HepG2 (cell line): ENCODE measurements around the gene SPAG4. TPM values are rescaled to one million over a fixed set of nuclear protein-coding genes. Genes with fewer than 3 reads are reported as not detected.
A peak's percentile ranks its signal among the peaks of the same experiment; 100 is the strongest.

ENCODE experiments used
- BHLHE40 ChIP-seq: IDR thresholded peaks from 2 replicates; pipeline ENCODE4 v1.6.1; 2011; ENCODE audit warnings: low read length, improper control_type of control experiment
- BRD4 ChIP-seq: sonication (generic); formaldehyde crosslinking; IDR thresholded peaks from 2 replicates; pipeline ENCODE4 v1.4.0; 2020; ENCODE audit warnings: missing genetic modification reagents
- GLI4 ChIP-seq: sonication (generic); formaldehyde crosslinking; IDR thresholded peaks from 2 replicates; pipeline ENCODE4 v1.5.1; 2020; ENCODE audit warnings: missing genetic modification reagents, mild to moderate bottlenecking, moderate library complexity, borderline replicate concordance
- HHEX ChIP-seq: IDR thresholded peaks from 2 replicates; pipeline ENCODE4 v1.6.1; 2016; ENCODE audit warnings: control low read depth
- JDP2 ChIP-seq: sonication (generic); formaldehyde crosslinking; IDR thresholded peaks from 2 replicates; pipeline ENCODE4 v1.8.1; 2022; ENCODE audit warnings: missing genetic modification reagents, borderline replicate concordance
- KLF16 ChIP-seq, 2 experiments: sonication (generic) in 1 of 2; formaldehyde crosslinking in 1 of 2; IDR thresholded peaks; 2 replicates each; pipeline versions ENCODE4 v1.6.1 to v1.8.0; 2016 to 2023; ENCODE audit warnings: missing genetic modification reagents in 2 of 2, missing compliant biosample characterization in 1 of 2
- MEIS2 ChIP-seq: sonication (generic); formaldehyde crosslinking; IDR thresholded peaks from 2 replicates; pipeline ENCODE4 v1.9.0; 2021; ENCODE audit warnings: mild to moderate bottlenecking, missing genetic modification reagents
- MTA1 ChIP-seq: sonication (generic); formaldehyde crosslinking; IDR thresholded peaks from 2 replicates; pipeline ENCODE4 v1.4.0; 2020; ENCODE audit warnings: missing genetic modification reagents, mild to moderate bottlenecking, borderline replicate concordance
- NCOA1 ChIP-seq: sonication (generic); formaldehyde crosslinking; IDR thresholded peaks from 2 replicates; pipeline ENCODE4 v1.9.0; 2021; ENCODE audit warnings: missing genetic modification reagents
- NFYC ChIP-seq: IDR thresholded peaks from 2 replicates; pipeline ENCODE4 v1.6.1; 2016; ENCODE audit warnings: missing genetic modification reagents, missing compliant biosample characterization
- REPIN1 ChIP-seq: sonication (generic); formaldehyde crosslinking; IDR thresholded peaks from 2 replicates; pipeline ENCODE4 v1.8.0; 2022; ENCODE audit warnings: missing genetic modification reagents, low read depth, mild to moderate bottlenecking, borderline replicate concordance
- SRSF4 ChIP-seq: fragments of 200-400 bp; formaldehyde crosslinking; IDR thresholded peaks from one replicate; pipeline ENCODE4 v1.6.1; 2018; ENCODE audit warnings: mild to moderate bottlenecking, low read depth, low read length, moderate library complexity; ENCODE audit not compliant: poor library complexity, severe bottlenecking
- ZBTB42 ChIP-seq: sonication (generic); formaldehyde crosslinking; IDR thresholded peaks from 2 replicates; pipeline ENCODE4 v1.5.0; 2020; ENCODE audit warnings: mild to moderate bottlenecking, missing genetic modification reagents
- ZFP82 ChIP-seq: sonication (generic); formaldehyde crosslinking; IDR thresholded peaks from 2 replicates; pipeline ENCODE4 v1.5.1; 2020; ENCODE audit warnings: mild to moderate bottlenecking, missing genetic modification reagents, borderline replicate concordance
- ZNF329 ChIP-seq: sonication (generic); formaldehyde crosslinking; IDR thresholded peaks from 2 replicates; pipeline ENCODE4 v1.9.0; 2021; ENCODE audit warnings: low read depth, mild to moderate bottlenecking, missing genetic modification reagents
- polyA plus RNA-seq, 8 experiments: library from polyadenylated mRNA; depleted of rRNA in 3 of 8; stranded (reverse) in 7 of 8; unstranded in 1 of 8; fragments of >200 nt; fragmentation: Illumina TruSeq in 4 of 8; extraction: Trizol in 4 of 8; gene quantifications; 2 replicates each; pipeline versions ENCODE4 v1.2.1 to v1.2.3, GENCODE V29; 2011 to 2016; ENCODE audit warnings: low read depth in 4 of 8, missing spikeins in 1 of 8, mixed read lengths in 1 of 8; ENCODE audit not compliant: insufficient read depth in 1 of 8
- total RNA-seq, 5 experiments: library from RNA; depleted of rRNA; stranded (reverse); fragments of >200 nt; fragmentation: Illumina TruSeq; extraction: Trizol; gene quantifications; 2 replicates each; pipeline ENCODE4 v1.2.3, GENCODE V29; 2016; ENCODE audit warnings: low read depth in 1 of 5
- TF ChIP-seq, protein P1 (sequence below): sonication (generic); formaldehyde crosslinking; IDR thresholded peaks from 2 replicates; pipeline ENCODE4 v1.4.0; 2020; ENCODE audit warnings: missing genetic modification reagents, mild to moderate bottlenecking, borderline replicate concordance
- TF ChIP-seq, protein P2 (sequence below): IDR thresholded peaks from 2 replicates; pipeline ENCODE4 v1.4.0; 2020; ENCODE audit warnings: mild to moderate bottlenecking, missing genetic modification reagents
- TF ChIP-seq, protein P3 (sequence below): IDR thresholded peaks from 2 replicates; pipeline ENCODE4 v1.6.1; 2016
- TF ChIP-seq, protein P4 (sequence below): sonication (generic); formaldehyde crosslinking; IDR thresholded peaks from 2 replicates; pipeline ENCODE4 v1.5.1; 2020; ENCODE audit warnings: missing genetic modification reagents, mild to moderate bottlenecking, borderline replicate concordance

SPAG4 gene
- total and polyA plus RNA-seq, 2 of the 13 experiments (the other 11 are each of a cell fraction or from before 2014, with no cell fraction given), result 5.8 to 137 TPM

DNA sequence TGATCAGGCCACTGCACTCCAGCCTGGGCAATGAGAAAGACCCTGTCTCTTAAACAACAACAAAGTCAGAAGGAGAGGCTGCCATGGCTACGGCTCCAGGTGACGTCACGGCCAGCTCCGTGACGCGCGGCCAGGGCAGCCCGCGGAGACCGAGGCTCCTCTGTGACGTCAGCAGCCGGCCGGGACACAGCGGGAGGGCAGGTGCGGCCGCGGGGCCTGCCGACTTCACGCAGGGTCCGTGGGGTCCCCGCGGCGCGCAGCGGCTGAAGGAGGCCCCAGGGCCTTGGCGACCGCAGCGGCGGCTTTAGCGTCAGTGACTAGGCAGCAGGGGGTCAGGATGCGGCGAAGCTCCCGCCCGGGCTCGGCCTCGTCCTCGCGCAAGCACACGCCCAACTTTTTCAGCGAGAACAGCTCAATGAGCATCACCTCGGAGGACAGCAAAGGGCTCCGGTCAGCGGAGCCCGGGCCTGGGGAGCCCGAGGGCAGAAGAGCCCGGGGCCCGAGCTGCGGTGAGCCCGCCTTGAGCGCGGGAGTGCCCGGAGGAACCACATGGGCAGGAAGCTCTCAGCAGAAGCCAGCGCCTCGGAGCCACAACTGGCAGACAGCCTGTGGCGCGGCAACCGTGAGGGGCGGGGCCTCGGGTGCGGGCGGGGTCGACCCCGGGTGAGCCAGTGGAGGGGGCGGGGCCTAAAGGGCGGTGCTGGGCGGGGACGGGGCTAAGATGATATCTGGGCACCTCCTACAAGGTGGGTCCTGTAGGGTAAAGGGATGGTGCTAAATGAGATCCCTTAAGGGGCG, at the start of gene SPAG4 (continued):
- TF ChIP-seq, protein P1, sequence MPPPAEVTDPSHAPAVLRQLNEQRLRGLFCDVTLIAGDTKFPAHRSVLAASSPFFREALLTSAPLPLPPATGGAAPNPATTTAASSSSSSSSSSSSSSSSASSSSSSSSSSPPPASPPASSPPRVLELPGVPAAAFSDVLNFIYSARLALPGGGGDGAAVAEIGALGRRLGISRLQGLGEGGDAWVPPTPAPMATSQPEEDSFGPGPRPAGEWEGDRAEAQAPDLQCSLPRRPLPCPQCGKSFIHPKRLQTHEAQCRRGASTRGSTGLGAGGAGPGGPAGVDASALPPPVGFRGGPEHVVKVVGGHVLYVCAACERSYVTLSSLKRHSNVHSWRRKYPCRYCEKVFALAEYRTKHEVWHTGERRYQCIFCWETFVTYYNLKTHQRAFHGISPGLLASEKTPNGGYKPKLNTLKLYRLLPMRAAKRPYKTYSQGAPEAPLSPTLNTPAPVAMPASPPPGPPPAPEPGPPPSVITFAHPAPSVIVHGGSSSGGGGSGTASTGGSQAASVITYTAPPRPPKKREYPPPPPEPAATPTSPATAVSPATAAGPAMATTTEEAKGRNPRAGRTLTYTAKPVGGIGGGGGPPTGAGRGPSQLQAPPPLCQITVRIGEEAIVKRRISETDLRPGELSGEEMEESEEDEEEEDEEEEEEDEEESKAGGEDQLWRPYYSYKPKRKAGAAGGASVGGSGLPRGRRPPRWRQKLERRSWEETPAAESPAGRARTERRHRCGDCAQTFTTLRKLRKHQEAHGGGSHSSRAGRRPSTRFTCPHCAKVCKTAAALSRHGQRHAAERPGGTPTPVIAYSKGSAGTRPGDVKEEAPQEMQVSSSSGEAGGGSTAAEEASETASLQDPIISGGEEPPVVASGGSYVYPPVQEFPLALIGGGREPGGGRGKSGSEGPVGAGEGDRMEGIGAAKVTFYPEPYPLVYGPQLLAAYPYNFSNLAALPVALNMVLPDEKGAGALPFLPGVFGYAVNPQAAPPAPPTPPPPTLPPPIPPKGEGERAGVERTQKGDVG (CRISPR knock-in tag), result peak; percentile 96
- TF ChIP-seq REPIN1 (CRISPR knock-in tag), result peak; percentile 90; the same call in 1 of the 2 replicates
- TF ChIP-seq, protein P2, sequence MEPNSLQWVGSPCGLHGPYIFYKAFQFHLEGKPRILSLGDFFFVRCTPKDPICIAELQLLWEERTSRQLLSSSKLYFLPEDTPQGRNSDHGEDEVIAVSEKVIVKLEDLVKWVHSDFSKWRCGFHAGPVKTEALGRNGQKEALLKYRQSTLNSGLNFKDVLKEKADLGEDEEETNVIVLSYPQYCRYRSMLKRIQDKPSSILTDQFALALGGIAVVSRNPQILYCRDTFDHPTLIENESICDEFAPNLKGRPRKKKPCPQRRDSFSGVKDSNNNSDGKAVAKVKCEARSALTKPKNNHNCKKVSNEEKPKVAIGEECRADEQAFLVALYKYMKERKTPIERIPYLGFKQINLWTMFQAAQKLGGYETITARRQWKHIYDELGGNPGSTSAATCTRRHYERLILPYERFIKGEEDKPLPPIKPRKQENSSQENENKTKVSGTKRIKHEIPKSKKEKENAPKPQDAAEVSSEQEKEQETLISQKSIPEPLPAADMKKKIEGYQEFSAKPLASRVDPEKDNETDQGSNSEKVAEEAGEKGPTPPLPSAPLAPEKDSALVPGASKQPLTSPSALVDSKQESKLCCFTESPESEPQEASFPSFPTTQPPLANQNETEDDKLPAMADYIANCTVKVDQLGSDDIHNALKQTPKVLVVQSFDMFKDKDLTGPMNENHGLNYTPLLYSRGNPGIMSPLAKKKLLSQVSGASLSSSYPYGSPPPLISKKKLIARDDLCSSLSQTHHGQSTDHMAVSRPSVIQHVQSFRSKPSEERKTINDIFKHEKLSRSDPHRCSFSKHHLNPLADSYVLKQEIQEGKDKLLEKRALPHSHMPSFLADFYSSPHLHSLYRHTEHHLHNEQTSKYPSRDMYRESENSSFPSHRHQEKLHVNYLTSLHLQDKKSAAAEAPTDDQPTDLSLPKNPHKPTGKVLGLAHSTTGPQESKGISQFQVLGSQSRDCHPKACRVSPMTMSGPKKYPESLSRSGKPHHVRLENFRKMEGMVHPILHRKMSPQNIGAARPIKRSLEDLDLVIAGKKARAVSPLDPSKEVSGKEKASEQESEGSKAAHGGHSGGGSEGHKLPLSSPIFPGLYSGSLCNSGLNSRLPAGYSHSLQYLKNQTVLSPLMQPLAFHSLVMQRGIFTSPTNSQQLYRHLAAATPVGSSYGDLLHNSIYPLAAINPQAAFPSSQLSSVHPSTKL (CRISPR knock-in tag), result peak; percentile 69
- TF ChIP-seq, protein P3, sequence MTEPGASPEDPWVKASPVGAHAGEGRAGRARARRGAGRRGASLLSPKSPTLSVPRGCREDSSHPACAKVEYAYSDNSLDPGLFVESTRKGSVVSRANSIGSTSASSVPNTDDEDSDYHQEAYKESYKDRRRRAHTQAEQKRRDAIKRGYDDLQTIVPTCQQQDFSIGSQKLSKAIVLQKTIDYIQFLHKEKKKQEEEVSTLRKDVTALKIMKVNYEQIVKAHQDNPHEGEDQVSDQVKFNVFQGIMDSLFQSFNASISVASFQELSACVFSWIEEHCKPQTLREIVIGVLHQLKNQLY (CRISPR knock-in tag), result peak; percentile 30; the same call in 1 of the 2 replicates
- TF ChIP-seq NCOA1 (CRISPR knock-in tag), result peak; percentile 94; the same call in 1 of the 2 replicates
- no peak for TF ChIP-seq NFYC
- TF ChIP-seq HHEX (CRISPR knock-in tag), result no peak
- peak; percentile 65; the same call in 1 of the 2 replicates for TF ChIP-seq BRD4 (CRISPR knock-in tag)
- TF ChIP-seq ZNF329 (CRISPR knock-in tag), result peak; percentile 94
- TF ChIP-seq GLI4 (CRISPR knock-in tag), result peak; percentile 100
- TF ChIP-seq SRSF4, result no peak
- TF ChIP-seq BHLHE40, result no peak; the same call in 1 of the 2 replicates
- peak; percentile 98 for TF ChIP-seq MEIS2 (CRISPR knock-in tag)
- peak; percentile 79; the same call in 1 of the 2 replicates for TF ChIP-seq JDP2 (CRISPR knock-in tag)
- peak; percentile 26 to 69; a peak in 2 of 4 replicates for TF ChIP-seq KLF16 (CRISPR knock-in tag; IDR thresholded peaks at IDR 0.05)
- TF ChIP-seq ZBTB42 (CRISPR knock-in tag), result peak; percentile 98
- TF ChIP-seq, protein P4, sequence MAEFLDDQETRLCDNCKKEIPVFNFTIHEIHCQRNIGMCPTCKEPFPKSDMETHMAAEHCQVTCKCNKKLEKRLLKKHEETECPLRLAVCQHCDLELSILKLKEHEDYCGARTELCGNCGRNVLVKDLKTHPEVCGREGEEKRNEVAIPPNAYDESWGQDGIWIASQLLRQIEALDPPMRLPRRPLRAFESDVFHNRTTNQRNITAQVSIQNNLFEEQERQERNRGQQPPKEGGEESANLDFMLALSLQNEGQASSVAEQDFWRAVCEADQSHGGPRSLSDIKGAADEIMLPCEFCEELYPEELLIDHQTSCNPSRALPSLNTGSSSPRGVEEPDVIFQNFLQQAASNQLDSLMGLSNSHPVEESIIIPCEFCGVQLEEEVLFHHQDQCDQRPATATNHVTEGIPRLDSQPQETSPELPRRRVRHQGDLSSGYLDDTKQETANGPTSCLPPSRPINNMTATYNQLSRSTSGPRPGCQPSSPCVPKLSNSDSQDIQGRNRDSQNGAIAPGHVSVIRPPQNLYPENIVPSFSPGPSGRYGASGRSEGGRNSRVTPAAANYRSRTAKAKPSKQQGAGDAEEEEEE (CRISPR knock-in tag), result no peak; the same call in 1 of the 2 replicates
- TF ChIP-seq ZFP82, result peak; percentile 100
- peak; percentile 92; the same call in 1 of the 2 replicates for TF ChIP-seq MTA1
